Measurements from ENCODE around the gene PARVA. TPM values are rescaled to one million over a fixed set of nuclear protein-coding genes. Genes with fewer than 3 reads are reported as not detected.

PARVA gene
- total RNA-seq, 4 donors from 2014 or later, result 28.5 to 37.4 (median 32.2) TPM

DNA sequence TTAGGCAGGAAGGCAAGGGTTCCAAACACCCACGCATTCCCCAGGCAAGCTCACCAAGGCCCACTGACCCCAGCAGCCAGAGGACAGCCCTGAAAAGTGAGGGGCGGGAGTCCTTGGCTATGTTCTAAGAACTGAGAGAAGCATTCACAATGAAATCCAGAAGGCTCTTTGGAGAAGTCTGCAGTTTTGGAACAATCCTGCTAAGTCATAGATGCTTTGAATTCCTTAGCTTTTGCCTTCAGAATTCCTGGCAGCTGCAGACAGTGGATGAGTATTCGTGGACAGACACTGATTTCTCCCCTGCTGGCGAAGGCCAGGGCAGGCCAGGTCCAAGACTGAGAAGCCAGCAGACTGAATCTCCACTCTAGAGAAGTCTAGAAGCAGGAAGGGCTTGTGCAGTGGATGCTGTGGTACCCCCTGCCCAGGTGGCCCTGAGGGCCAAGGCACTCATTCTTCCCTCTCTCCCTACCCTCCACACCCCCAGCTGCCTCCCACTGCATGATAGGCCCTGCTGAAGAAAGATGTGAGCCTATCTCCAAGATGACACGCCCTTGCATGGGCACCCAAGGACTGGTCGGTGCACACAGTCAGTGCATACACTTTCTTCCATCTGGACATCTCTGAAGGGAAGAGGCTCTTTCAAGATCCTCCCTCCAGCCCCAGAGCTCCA, 163.7 kb downstream of the PARVA start:
- Histone ChIP-seq H3K27ac (no peak overlapping the region), H3K27me3 (no peaks in the 10 kb centered on the region), H3K4me3 (replicated peaks in 1 of 3) (no peak overlapping the region), H3K9me3 (no peaks in the 10 kb centered on the region), H3K4me1 (peaks cover 4 to 8% of the 10 kb centered on the region in 2 donors), H3K36me3 (no peaks in the 10 kb centered on the region)
- WGBS, 2 donors, result 66 to 68% methylated on average over 6 of the region's 6 CpGs
- intact Hi-C loops (cut with DNase I), result no loop called here
- TF ChIP-seq, protein P1, sequence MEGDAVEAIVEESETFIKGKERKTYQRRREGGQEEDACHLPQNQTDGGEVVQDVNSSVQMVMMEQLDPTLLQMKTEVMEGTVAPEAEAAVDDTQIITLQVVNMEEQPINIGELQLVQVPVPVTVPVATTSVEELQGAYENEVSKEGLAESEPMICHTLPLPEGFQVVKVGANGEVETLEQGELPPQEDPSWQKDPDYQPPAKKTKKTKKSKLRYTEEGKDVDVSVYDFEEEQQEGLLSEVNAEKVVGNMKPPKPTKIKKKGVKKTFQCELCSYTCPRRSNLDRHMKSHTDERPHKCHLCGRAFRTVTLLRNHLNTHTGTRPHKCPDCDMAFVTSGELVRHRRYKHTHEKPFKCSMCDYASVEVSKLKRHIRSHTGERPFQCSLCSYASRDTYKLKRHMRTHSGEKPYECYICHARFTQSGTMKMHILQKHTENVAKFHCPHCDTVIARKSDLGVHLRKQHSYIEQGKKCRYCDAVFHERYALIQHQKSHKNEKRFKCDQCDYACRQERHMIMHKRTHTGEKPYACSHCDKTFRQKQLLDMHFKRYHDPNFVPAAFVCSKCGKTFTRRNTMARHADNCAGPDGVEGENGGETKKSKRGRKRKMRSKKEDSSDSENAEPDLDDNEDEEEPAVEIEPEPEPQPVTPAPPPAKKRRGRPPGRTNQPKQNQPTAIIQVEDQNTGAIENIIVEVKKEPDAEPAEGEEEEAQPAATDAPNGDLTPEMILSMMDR (IDR thresholded peaks at IDR 0.05), result no peak
- no peak for TF ChIP-seq POLR2A (IDR thresholded peaks at IDR 0.05)
- no peak for DNase-seq

GRCh38 chr11:12541583-12542151, 164.3 kb downstream of the PARVA start:
- Histone ChIP-seq H3K27ac (no peak overlapping the region), H3K27me3 (no peaks in the 10 kb centered on the region), H3K4me1 (peaks cover 4 to 8% of the 10 kb centered on the region in 2 donors), H3K4me3 (replicated peaks in 1 of 3) (no peak overlapping the region), H3K9me3 (no peaks in the 10 kb centered on the region), H3K36me3 (no peaks in the 10 kb centered on the region)
- TF ChIP-seq POLR2A (IDR thresholded peaks at IDR 0.05), result no peak
- TF ChIP-seq, protein P1 (IDR thresholded peaks at IDR 0.05), result no peak
- WGBS, 2 donors, result 92 to 93% methylated on average over 7 to 9 of the region's 9 CpGs
- intact Hi-C loops (cut with DNase I), result no loop called here
- no peak for DNase-seq

DNA sequence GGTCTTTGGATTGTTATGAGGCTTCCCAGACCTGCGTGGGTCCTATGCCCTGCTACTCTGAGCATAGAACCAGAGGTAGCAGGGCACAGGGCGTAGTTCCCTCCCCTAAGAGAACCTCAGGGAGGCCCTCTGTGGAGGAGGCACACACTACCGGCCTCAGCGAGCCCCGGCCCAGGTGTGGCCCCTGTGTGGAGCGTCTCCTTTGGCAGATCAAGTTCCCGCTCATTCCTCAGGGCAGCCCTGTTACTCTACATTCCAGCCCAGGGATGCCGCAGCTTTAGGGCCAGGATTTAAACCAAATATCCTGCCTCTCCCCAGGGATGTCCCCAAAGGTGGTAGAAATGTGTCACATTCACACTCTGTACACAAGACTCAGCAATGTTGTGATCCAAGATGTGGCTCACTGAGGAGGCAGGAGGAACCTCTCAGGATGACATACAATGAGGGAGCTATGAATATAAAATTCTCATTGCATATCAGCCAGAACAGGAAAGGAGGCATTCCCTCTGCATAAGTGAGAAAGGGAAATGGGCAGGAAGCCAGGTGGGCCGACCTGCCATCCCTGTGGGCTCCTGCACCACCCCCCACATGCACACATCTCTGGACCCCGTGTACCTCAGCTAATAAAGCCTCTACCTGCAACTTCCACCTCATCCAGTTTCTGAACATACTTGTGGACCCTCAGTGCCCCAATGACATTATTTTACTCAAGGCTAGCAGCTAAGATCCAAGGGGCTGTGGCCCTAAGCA, 165.0 kb downstream of the PARVA start:
- peaks cover 4 to 8% of the 10 kb centered on the region in 2 donors for H3K4me1 ChIP-seq
- intact Hi-C loops (cut with DNase I), result no loop called here
- no peak overlapping the region for H3K27ac ChIP-seq
- H3K36me3 ChIP-seq, result no peaks in the 10 kb centered on the region
- H3K9me3 ChIP-seq, result no peaks in the 10 kb centered on the region
- WGBS, 2 donors, result 73 to 76% methylated on average over 9 to 10 of the region's 10 CpGs
- TF ChIP-seq, protein P1 (IDR thresholded peaks at IDR 0.05), result no peak
- no peak for TF ChIP-seq POLR2A (IDR thresholded peaks at IDR 0.05)
- H3K27me3 ChIP-seq, result no peaks in the 10 kb centered on the region
- DNase-seq, result no peak
- H3K4me3 ChIP-seq (replicated peaks in 1 of 3), result no peak overlapping the region

GRCh38 chr11:12543596-12544415, 166.4 kb downstream of the PARVA start:
- intact Hi-C loops (cut with DNase I), result no loop called here

More at GRCh38 chr11:12543596-12544415, 166.4 kb downstream of the PARVA start:
- no peaks in the 10 kb centered on the region for H3K36me3 ChIP-seq
- 74 to 77% methylated on average over 9 of the region's 9 CpGs for WGBS, 2 donors
- peaks cover 0 to 4% of the 10 kb centered on the region in 2 donors for H3K4me1 ChIP-seq
- no peak for DNase-seq
- TF ChIP-seq, protein P1 (IDR thresholded peaks at IDR 0.05), result no peak
- no peak for TF ChIP-seq POLR2A (IDR thresholded peaks at IDR 0.05)
- no peak overlapping the region for H3K4me3 ChIP-seq (replicated peaks in 1 of 3)
- H3K27me3 ChIP-seq, result no peaks in the 10 kb centered on the region
- H3K9me3 ChIP-seq, result no peaks in the 10 kb centered on the region
- no peak overlapping the region for H3K27ac ChIP-seq

Data from thyroid gland (tissue), 4 donors.